Left cardiac atrium (tissue), 4 donors: ENCODE results near the gene SUPT3H. TPM values are rescaled to one million over a fixed set of nuclear protein-coding genes. Genes with fewer than 3 reads are reported as not detected.
"Not testable (repeated sequence)": the region's sequence is repeated elsewhere in the genome, so short reads cannot be mapped to it uniquely, and the experiment has no call there.

Experiments used
- ATAC-seq, 2 donors: fragments of 200-7000 bp; cut with Tn5 transposase; one replicate each; pipeline ENCODE4 v1.9.1; 2020; ENCODE audit warnings: mild to moderate bottlenecking in 2 of 2, moderate library complexity in 2 of 2
- DNase-seq: peaks from one replicate; pipeline ENCODE4 v3.0.0-alpha.2; 2020
- intact Hi-C, 2 donors: fragments of 100-400 bp; cut with DNase I; formaldehyde crosslinking; loops; one replicate each; pipeline versions ENCODE4 v1.14.1 to v1.15.1; 2022 to 2023
- total RNA-seq, 2 donors: library from RNA; stranded (reverse); fragmentation: NEBNext Ultra II Directional; extraction: Animal tissue kit (Norgen Biotek cat#: 25700); gene quantifications; one replicate each; pipeline ENCODE4 v1.2.1, GENCODE V29; 2021
- donor health status: DM: no; HTN: yes; CAD: no.
- donor health status: DM: no; HTN: yes; CAD: no; lungs with severe emphysema.
- donor health status: DM: yes; HTN: yes; CAD: no.
- donor health status: Dilated cardiomyopathy.

Gene SUPT3H
- total RNA-seq, 2 donors from 2014 or later, result 3.2 to 4.3 TPM

GRCh38 chr6:45201484-45201883 lies 176.2 kb downstream of the SUPT3H start:
- intact Hi-C loops, result no loop called here
- ATAC-seq (no peak), DNase-seq (no peak)

- DNase-seq (no peak), ATAC-seq (no peak)
- intact Hi-C loops, result no loop called here
These were observed 177.2 kb downstream of the SUPT3H start for GRCh38 chr6:45200510-45200909.

- ATAC-seq (no peak), DNase-seq (no peak)
- intact Hi-C loops, result no loop called here
These were observed 178.2 kb downstream of the SUPT3H start for GRCh38 chr6:45199554-45199953.

GRCh38 chr6:45196121-45196520 lies 181.6 kb downstream of the SUPT3H start:
- DNase-seq (no peak), ATAC-seq (no peak)
- intact Hi-C loops, result no loop called here

- ATAC-seq (no peak), DNase-seq (no peak)
- intact Hi-C loops, result no loop called here
These were observed 182.6 kb downstream of the SUPT3H start for GRCh38 chr6:45195137-45195536.

- intact Hi-C loops, result no loop called here
- ATAC-seq, result no peak
- no peak for DNase-seq
These were observed 185.2 kb downstream of the SUPT3H start for GRCh38 chr6:45192556-45192955.

- ATAC-seq, result no peak
- intact Hi-C loops, result no loop called here
- DNase-seq, result no peak
These were observed 186.3 kb downstream of the SUPT3H start for GRCh38 chr6:45191414-45191813.

GRCh38 chr6:45187836-45188235 lies 189.9 kb downstream of the SUPT3H start:
- ATAC-seq (no peak), DNase-seq (no peak)
- intact Hi-C loops, result no loop called here

- no peak for ATAC-seq
- no peak for DNase-seq
- intact Hi-C loops, result no loop called here
These were observed 192.1 kb downstream of the SUPT3H start for GRCh38 chr6:45185403-45186251.

- ATAC-seq, result no peak
- DNase-seq, result no peak
These were observed 192.8 kb downstream of the SUPT3H start for GRCh38 chr6:45184937-45185336.

GRCh38 chr6:45184040-45184439 lies 193.7 kb downstream of the SUPT3H start:
- DNase-seq, result no peak
- intact Hi-C loops, result no loop called here
- no peak for ATAC-seq

More at GRCh38 chr6:45184937-45185336, 192.8 kb downstream of the SUPT3H start:
- intact Hi-C loops, result no loop called here

- DNase-seq, ATAC-seq, intact Hi-C loops: not testable (repeated sequence)
These were observed 201.4 kb downstream of the SUPT3H start for GRCh38 chr6:45176373-45176772.

- DNase-seq (no peak), ATAC-seq (no peak)
- intact Hi-C loops, result no loop called here
These were observed 202.5 kb downstream of the SUPT3H start for GRCh38 chr6:45175272-45175671.

GRCh38 chr6:45174045-45174444 lies 203.7 kb downstream of the SUPT3H start:
- ATAC-seq (no peak), DNase-seq (no peak)
- intact Hi-C loops, result no loop called here

GRCh38 chr6:45171380-45171779 lies 206.4 kb downstream of the SUPT3H start:
- intact Hi-C loops, result no loop called here
- DNase-seq (no peak), ATAC-seq (no peak)

- intact Hi-C loops, result no loop called here
- DNase-seq (no peak), ATAC-seq (no peak)
These were observed 207.4 kb downstream of the SUPT3H start for GRCh38 chr6:45170309-45170708.

GRCh38 chr6:45169815-45170214 lies 207.9 kb downstream of the SUPT3H start:
- intact Hi-C loops, result no loop called here
- no peak for DNase-seq
- ATAC-seq, result no peak

GRCh38 chr6:45163952-45164766 lies 213.6 kb downstream of the SUPT3H start:
- intact Hi-C loops, result no loop called here

GRCh38 chr6:45160305-45160704 lies 217.4 kb downstream of the SUPT3H start:
- intact Hi-C loops, result no loop called here
- ATAC-seq (no peak), DNase-seq (no peak)

More at GRCh38 chr6:45163952-45164766, 213.6 kb downstream of the SUPT3H start:
- DNase-seq, result no peak
- no peak for ATAC-seq

GRCh38 chr6:45156075-45156474 lies 221.7 kb downstream of the SUPT3H start:
- DNase-seq, result no peak
- ATAC-seq, result no peak
- intact Hi-C loops, result no loop called here
